Measurements from ENCODE around the gene FKBP15. TPM values are rescaled to one million over a fixed set of nuclear protein-coding genes. Genes with fewer than 3 reads are reported as not detected.

Gene FKBP15
- 11.0 and 15.1 TPM in 2 replicates for total RNA-seq

GRCh38 chr9:113221003-113221799 lies at the start of gene FKBP15, which contains the start of gene SLC31A1:
FKBP15 (minus strand) TSS chr9:113221277; CDS start chr9:113221243, 34 bp downstream.
SLC31A1 (plus strand) TSS chr9:113221544; CDS start chr9:113256149, 34,605 bp downstream.

GRCh38 chr9:113150670-113151611 lies 70.1 kb downstream of the FKBP15 start, which contains the start of gene SLC31A2:
SLC31A2 (plus strand) TSS chr9:113151007; CDS start chr9:113151075, 68 bp downstream.

Other genes with a start within 250 kb of the FKBP15 start
- gene ZNF883, start 209.1 kb downstream of the FKBP15 start, total RNA-seq = 0.74 and 1.7 TPM in 2 replicates
- 1.2 and 1.5 TPM in 2 replicates for gene ZFP37, start 164.6 kb downstream of the FKBP15 start, total RNA-seq
- 5.7 and 6.4 TPM in 2 replicates for gene SLC31A2, start 70.3 kb downstream of the FKBP15 start, total RNA-seq
- gene SLC31A1, start 267 bp upstream of the FKBP15 start, total RNA-seq = 14.5 and 15.2 TPM in 2 replicates
- 27.9 and 32.4 TPM in 2 replicates for gene CDC26, start 54.3 kb upstream of the FKBP15 start, total RNA-seq
- 26.2 and 28.7 TPM in 2 replicates for gene PRPF4, start 54.4 kb upstream of the FKBP15 start, total RNA-seq
- not detected in 2 replicates for gene RNF183, start 82.1 kb upstream of the FKBP15 start, total RNA-seq
- 0.67 and 0.74 TPM in 2 replicates for gene WDR31, start 119.0 kb upstream of the FKBP15 start, total RNA-seq
- not detected in 2 replicates for gene BSPRY, start 128.3 kb upstream of the FKBP15 start, total RNA-seq
- gene HDHD3, start 155.7 kb upstream of the FKBP15 start, total RNA-seq = 6.1 and 6.8 TPM in 2 replicates
- gene ALAD, start 180.0 kb upstream of the FKBP15 start, total RNA-seq = 8.4 and 9.8 TPM in 2 replicates
- 48.5 and 62.4 TPM in 2 replicates for gene POLE3, start 189.4 kb upstream of the FKBP15 start, total RNA-seq
- gene C9orf43, start 189.5 kb upstream of the FKBP15 start, total RNA-seq = 0.45 TPM in 1 of 2 replicates, not detected in the other
- gene RGS3, start 242.4 kb upstream of the FKBP15 start, total RNA-seq = 45.5 and 47.4 TPM in 2 replicates